Germinal center (tissue), 1 donor: ENCODE results near the gene SKP1.
A peak's percentile ranks its signal among the peaks of the same experiment; 100 is the strongest.
"Not testable (repeated sequence)": the region's sequence is repeated elsewhere in the genome, so short reads cannot be mapped to it uniquely, and the experiment has no call there.

Experiments
- DNase-seq: peaks from one replicate; pipeline ENCODE4 v3.0.0; 2012; ENCODE audit warnings: mixed read lengths, low spot score

SKP1 gene

GRCh38 chr5:134176511-134177368 lies at the start of gene SKP1:
TSS of gene SKP1 (minus strand) at chr5:134176950. CDS start at chr5:134174022, 2,928 bp downstream.
- DNase-seq = peak; percentile 89

GRCh38 chr5:134225780-134226440 lies 49.2 kb upstream of the SKP1 start, which contains the start of gene PPP2CA:
TSS of gene PPP2CA (minus strand) at chr5:134226073. CDS start at chr5:134225861, 212 bp downstream.
- DNase-seq = peak; percentile 95

- DNase-seq = peak; percentile 70
These were observed 48.4 kb upstream of the SKP1 start for GRCh38 chr5:134224888-134225779.

- no peak for DNase-seq
These were observed 46.9 kb upstream of the SKP1 start for GRCh38 chr5:134223406-134224248.

GRCh38 chr5:134221690-134222089 lies 44.9 kb upstream of the SKP1 start:
- not testable (repeated sequence) for DNase-seq

- DNase-seq = no peak
These were observed 39.0 kb upstream of the SKP1 start for GRCh38 chr5:134215757-134216156.

GRCh38 chr5:134211263-134212031 lies 34.7 kb upstream of the SKP1 start:
- not testable (repeated sequence) for DNase-seq

- no peak for DNase-seq
These were observed 32.9 kb upstream of the SKP1 start for GRCh38 chr5:134209477-134210245.

GRCh38 chr5:134207696-134208095 lies 30.9 kb upstream of the SKP1 start:
- DNase-seq = no peak

GRCh38 chr5:134206627-134207160 lies 29.9 kb upstream of the SKP1 start:
- DNase-seq = no peak

GRCh38 chr5:134204575-134204974 lies 27.8 kb upstream of the SKP1 start:
- DNase-seq = no peak

- no peak for DNase-seq
These were observed 26.9 kb upstream of the SKP1 start for GRCh38 chr5:134203630-134204029.

- DNase-seq = no peak
These were observed 18.9 kb upstream of the SKP1 start for GRCh38 chr5:134195666-134196065.

- DNase-seq = no peak
These were observed 12.3 kb upstream of the SKP1 start for GRCh38 chr5:134189031-134189430.

GRCh38 chr5:134188092-134188491 lies 11.3 kb upstream of the SKP1 start:
- DNase-seq = no peak

- peak; percentile 87 for DNase-seq
These were observed 7.7 kb upstream of the SKP1 start for GRCh38 chr5:134184155-134185135.

- DNase-seq = no peak
These were observed 6.7 kb upstream of the SKP1 start for GRCh38 chr5:134183481-134183880.

GRCh38 chr5:134178096-134178419 lies 1.3 kb upstream of the SKP1 start:
- DNase-seq = no peak
